Endothelial cell of umbilical vein (primary cell): ENCODE data around the gene ROPN1L. TPM values are rescaled to one million over a fixed set of nuclear protein-coding genes. Genes with fewer than 3 reads are reported as not detected.

Source experiments
- BruUV-seq: library from RNA; stranded (reverse); fragments of 400-500 nt; replicated peaks from 2 replicates; lab custom pipeline; 2021; lab: Mats Ljungman, UMichigan
- CTCF ChIA-PET: fragments of 300-600, 350-600 bp; sonication (Branson Sonifier 250); formaldehyde crosslinking; loops from one replicate; lab custom pipeline; 2021; ENCODE audit warnings: antibody characterized with exemption, inconsistent platforms; lab: Charles Lee
- POLR2A ChIA-PET: fragments of 300-600, 350-600 bp; sonication (Branson Sonifier 250); formaldehyde crosslinking; loops from one replicate; lab custom pipeline; 2021; ENCODE audit warnings: antibody characterized with exemption, inconsistent platforms; lab: Charles Lee
- DNase-seq: peaks from one replicate; pipeline ENCODE4 v3.0.0-alpha.2; 2011; ENCODE audit warnings: low read depth, low spot score
- FAIRE-seq: peaks from 2 replicates; lab custom pipeline; 2011; peaks lifted over from hg19 to GRCh38; lab: Jason Lieb, UNC
- H2AFZ ChIP-seq: 2 replicates; pipeline ENCODE4 v1.6.0; 2012; ENCODE audit warnings: low read depth, low read length, control low read depth, inconsistent platforms
- H3K27ac ChIP-seq: 2 replicates; pipeline ENCODE4 v1.5.1; 2011; ENCODE audit warnings: low read depth, mild to moderate bottlenecking, control low read depth, low read length, moderate library complexity; ENCODE audit not compliant: insufficient read depth
- H3K27me3 ChIP-seq, 2 experiments: 2 replicates each; pipeline versions ENCODE4 v1.6.0 to v1.6.1; 2011; ENCODE audit warnings: low read length in 2 of 2, mixed read lengths in 1 of 2; ENCODE audit not compliant: control insufficient read depth in 2 of 2, insufficient read depth in 2 of 2
- H3K36me3 ChIP-seq, 2 experiments: 2 replicates in 1 of 2; 3 replicates in 1 of 2; pipeline ENCODE4 v1.5.1; 2011; ENCODE audit warnings: low read length in 2 of 2, mild to moderate bottlenecking in 1 of 2, moderate library complexity in 1 of 2; ENCODE audit not compliant: control insufficient read depth in 2 of 2, insufficient read depth in 2 of 2; ENCODE audit errors: extremely low read depth in 1 of 2
- H3K4me1 ChIP-seq: 3 replicates; pipeline ENCODE4 v1.5.1; 2011; ENCODE audit warnings: mild to moderate bottlenecking, low read length; ENCODE audit not compliant: control insufficient read depth, insufficient read depth; ENCODE audit errors: extremely low read depth
- H3K4me2 ChIP-seq: 2 replicates; pipeline ENCODE4 v1.6.1; 2011; ENCODE audit warnings: low read length, control low read depth, mixed read lengths; ENCODE audit not compliant: insufficient read depth
- H3K4me3 ChIP-seq, 3 experiments: fragments of 200-600 bp in 1 of 3; sonication (generic), shearing (Covaris generic) in 1 of 3; replicated peaks in 1 of 3; 2 replicates each; pipeline ENCODE4 v1.5.1; 2011 to 2016; ENCODE audit warnings: control low read depth in 3 of 3, low read length in 3 of 3, mild to moderate bottlenecking in 2 of 3, inconsistent platforms in 1 of 3, low read depth in 1 of 3, moderate library complexity in 1 of 3; ENCODE audit not compliant: insufficient read depth in 1 of 3
- H3K79me2 ChIP-seq: 2 replicates; pipeline ENCODE4 v1.6.0; 2012; ENCODE audit warnings: low read length, inconsistent platforms; ENCODE audit not compliant: control insufficient read depth, insufficient read depth
- H3K9ac ChIP-seq: replicated peaks from 2 replicates; pipeline ENCODE3; 2011; ENCODE audit warnings: low read length, control low read depth; ENCODE audit not compliant: insufficient read depth; ENCODE audit errors: extremely low read depth
- H3K9me1 ChIP-seq: replicated peaks from 3 replicates; pipeline ENCODE4 v1.6.0; 2011; ENCODE audit warnings: mild to moderate bottlenecking, low read length; ENCODE audit not compliant: control insufficient read depth, insufficient read depth; ENCODE audit errors: extremely low read depth
- H3K9me3 ChIP-seq: replicated peaks from 2 replicates; pipeline ENCODE4 v1.5.1; 2012; ENCODE audit warnings: low read length, inconsistent platforms; ENCODE audit not compliant: control insufficient read depth, insufficient read depth
- H4K20me1 ChIP-seq: replicated peaks from 2 replicates; pipeline ENCODE3; 2011; ENCODE audit warnings: mild to moderate bottlenecking, low read length; ENCODE audit not compliant: control insufficient read depth, insufficient read depth; ENCODE audit errors: extremely low read depth
- EZH2 ChIP-seq: IDR thresholded peaks from 2 replicates; pipeline ENCODE4 v1.6.1; 2012; ENCODE audit warnings: borderline replicate concordance, low read depth, mild to moderate bottlenecking, moderate library complexity, low read length, inconsistent platforms; ENCODE audit not compliant: severe bottlenecking
- MYC ChIP-seq: IDR thresholded peaks from one replicate; pipeline ENCODE4 v1.6.1; 2011; ENCODE audit warnings: mild to moderate bottlenecking, low read depth, low read length
- POLR2AphosphoS5 ChIP-seq: IDR thresholded peaks from 2 replicates; pipeline ENCODE4 v1.6.1; 2012; ENCODE audit warnings: low read depth, mild to moderate bottlenecking, control low read depth, low read length, moderate library complexity; ENCODE audit not compliant: insufficient read depth
- dilution Hi-C: fragments of 300-500 bp; cut with MboI; formaldehyde crosslinking; loops from one replicate; pipeline ENCODE4 v1.15.0; 2019; ENCODE audit warnings: low sequenced_read_pairs; ENCODE audit not compliant: extremely low pct_ligation_motif_present
- intact Hi-C: fragments of 100-400 bp; cut with micrococcal nuclease; formaldehyde crosslinking; loops from one replicate; pipeline ENCODE4 v1.10.0; 2022
- polyA plus RNA-seq, 4 experiments: library from polyadenylated mRNA; depleted of rRNA in 3 of 4; stranded (reverse) in 3 of 4; unstranded in 1 of 4; fragments of >200 nt; gene quantifications; 2 replicates each; pipeline versions ENCODE4 v1.2.1 to v1.2.3, GENCODE V29; 2011 to 2012; ENCODE audit warnings: missing spikeins in 1 of 4
- total RNA-seq: library from RNA; stranded (reverse); gene quantifications from 2 replicates; pipeline ENCODE4 v1.2.3, GENCODE V29; 2021
- TF ChIP-seq, protein P1 (sequence below), 2 donors: IDR thresholded peaks; 1 replicate in 1 of 2; 2 replicates in 1 of 2; pipeline ENCODE4 v1.5.1; 2011; ENCODE audit warnings: low read length in 2 of 2, mild to moderate bottlenecking in 2 of 2, moderate library complexity in 2 of 2, control low read depth in 1 of 2, inconsistent platforms in 1 of 2, low read depth in 1 of 2; ENCODE audit not compliant: insufficient read depth in 1 of 2; ENCODE audit errors: extremely low read depth in 1 of 2

ROPN1L gene
- total and polyA plus RNA-seq, 2 donors (not counting 3 experiments of a cell fraction or from before 2014, with no cell fraction given), result 0.30 to 0.60 TPM

DNA sequence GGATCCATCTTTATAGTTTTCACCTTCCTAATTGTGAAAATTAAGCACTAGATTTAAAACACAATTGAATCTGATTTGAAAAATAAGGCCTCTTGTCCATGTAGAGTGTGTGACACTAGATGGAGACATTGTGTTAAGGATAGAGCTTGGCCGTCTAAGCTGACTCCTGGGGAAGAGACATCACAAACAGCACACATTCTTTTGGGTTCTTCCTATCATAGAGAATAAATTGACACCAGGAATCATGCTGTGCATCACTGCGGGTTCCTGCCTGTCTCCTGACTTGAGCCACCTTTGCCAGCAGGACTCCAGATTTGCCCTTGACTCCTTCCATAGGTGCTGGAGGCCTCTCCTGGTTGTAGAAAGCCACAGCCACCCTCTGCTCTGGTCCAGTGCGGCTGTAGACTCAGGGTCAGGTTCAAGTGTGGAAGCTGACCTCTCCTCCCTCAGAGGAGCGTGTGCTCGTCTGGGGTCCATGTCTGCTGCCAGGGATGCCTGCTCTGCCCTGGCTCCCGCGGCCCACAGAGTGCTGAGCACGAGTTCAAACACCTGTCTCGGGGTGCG lies 11.2 kb downstream of the ROPN1L start:
- H3K9me1 ChIP-seq, result no peaks in the 10 kb centered on the region
- H3K9me3 ChIP-seq, result no peaks in the 10 kb centered on the region
- dilution Hi-C loops, result loop anchor here (10.0 kb wide), 1 partner anchor 172 kb away; no protein-coding TSS in a partner anchor
- FAIRE-seq (peak; percentile 96), DNase-seq (peak; percentile 87)
- no peaks in the 10 kb centered on the region for H4K20me1 ChIP-seq
- TF ChIP-seq EZH2, result no peak
- TF ChIP-seq, protein P1, sequence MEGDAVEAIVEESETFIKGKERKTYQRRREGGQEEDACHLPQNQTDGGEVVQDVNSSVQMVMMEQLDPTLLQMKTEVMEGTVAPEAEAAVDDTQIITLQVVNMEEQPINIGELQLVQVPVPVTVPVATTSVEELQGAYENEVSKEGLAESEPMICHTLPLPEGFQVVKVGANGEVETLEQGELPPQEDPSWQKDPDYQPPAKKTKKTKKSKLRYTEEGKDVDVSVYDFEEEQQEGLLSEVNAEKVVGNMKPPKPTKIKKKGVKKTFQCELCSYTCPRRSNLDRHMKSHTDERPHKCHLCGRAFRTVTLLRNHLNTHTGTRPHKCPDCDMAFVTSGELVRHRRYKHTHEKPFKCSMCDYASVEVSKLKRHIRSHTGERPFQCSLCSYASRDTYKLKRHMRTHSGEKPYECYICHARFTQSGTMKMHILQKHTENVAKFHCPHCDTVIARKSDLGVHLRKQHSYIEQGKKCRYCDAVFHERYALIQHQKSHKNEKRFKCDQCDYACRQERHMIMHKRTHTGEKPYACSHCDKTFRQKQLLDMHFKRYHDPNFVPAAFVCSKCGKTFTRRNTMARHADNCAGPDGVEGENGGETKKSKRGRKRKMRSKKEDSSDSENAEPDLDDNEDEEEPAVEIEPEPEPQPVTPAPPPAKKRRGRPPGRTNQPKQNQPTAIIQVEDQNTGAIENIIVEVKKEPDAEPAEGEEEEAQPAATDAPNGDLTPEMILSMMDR (IDR thresholded peaks at IDR 0.05; ENCODE audit: extremely low read depth in 1 of 2, insufficient read depth in 1 of 2, low read depth in 1 of 2, low read length in 2 of 2), result peak; percentile 56 to 67
- BruUV-seq, result no TSS peak
- H3K27me3 ChIP-seq, result no peaks in the 10 kb centered on the region
- POLR2A ChIA-PET, result interaction anchor here (1.1 kb wide), 1 partner anchor 174 kb away, joined by 3 read pairs; no protein-coding TSS in a partner anchor
- no peaks in the 10 kb centered on the region for H3K36me3 ChIP-seq
- no peak overlapping the region for H3K4me2 ChIP-seq
- H3K9ac ChIP-seq, result no peak overlapping the region
- H3K4me3 ChIP-seq, result no peak overlapping the region
- H3K79me2 ChIP-seq, result no peaks in the 10 kb centered on the region
- H2AFZ ChIP-seq, result no peak overlapping the region
- peaks cover 10% of the 10 kb centered on the region for H3K4me1 ChIP-seq
- H3K27ac ChIP-seq, result no peak overlapping the region
- CTCF ChIA-PET, result interaction anchor here (0.6 to 9.7 kb wide), 49 partner anchors 8 to 1571 kb away, joined by 3 to 283 read pairs (median 4); partner anchors contain the start of gene ANKRD33B
- intact Hi-C loops, result loop anchor here (1.0 to 5.0 kb wide), 7 partner anchors 112 to 729 kb away; partner anchors contain the start of genes ANKRD33B and DAP

DNA sequence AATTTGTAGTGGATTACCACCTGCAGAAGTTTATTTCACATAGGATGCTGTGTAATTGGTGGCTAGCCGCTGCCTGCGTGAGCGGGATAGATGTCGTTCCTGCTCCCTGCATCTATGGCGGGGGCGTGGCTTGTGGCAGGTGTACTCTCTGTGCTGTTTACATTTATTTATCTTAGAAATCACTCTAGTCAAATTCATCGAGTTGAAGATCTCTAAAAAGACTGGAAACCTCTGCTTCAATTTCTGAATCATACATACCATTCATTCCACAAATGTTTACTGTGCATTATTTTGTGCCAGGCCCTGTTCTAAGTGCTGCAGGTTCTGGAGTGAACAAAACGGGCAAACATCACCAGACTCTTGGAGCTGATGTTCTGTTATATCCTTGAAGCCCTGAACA lies 11.9 kb downstream of the ROPN1L start:
- H2AFZ ChIP-seq, result no peak overlapping the region
- no TSS peak for BruUV-seq
- intact Hi-C loops (loop anchor here (2.0 to 5.0 kb wide), 4 partner anchors 111 to 729 kb away; partner anchors contain the start of genes ANKRD33B and DAP), dilution Hi-C loops (loop anchor here (10.0 kb wide), 1 partner anchor 171 kb away; no protein-coding TSS in a partner anchor)
- no peak overlapping the region for H3K27ac ChIP-seq
- no peak for FAIRE-seq
- no peak for DNase-seq
- no peak for TF ChIP-seq MYC
- no peak for TF ChIP-seq EZH2
- no peak for TF ChIP-seq POLR2AphosphoS5
- TF ChIP-seq, protein P1 (IDR thresholded peaks at IDR 0.05; ENCODE audit: extremely low read depth in 1 of 2, insufficient read depth in 1 of 2, low read depth in 1 of 2, low read length in 2 of 2), result no peak
- no peak overlapping the region for H3K9ac ChIP-seq
- ChIA-PET CTCF (interaction anchor here (0.7 to 9.7 kb wide), 11 partner anchors 27 to 404 kb away, joined by 3 to 283 read pairs (median 3); no protein-coding TSS in a partner anchor), POLR2A (no interaction called here)
- no peaks in the 10 kb centered on the region for H4K20me1 ChIP-seq
- no peaks in the 10 kb centered on the region for H3K79me2 ChIP-seq
- no peaks in the 10 kb centered on the region for H3K27me3 ChIP-seq
- no peak overlapping the region for H3K4me3 ChIP-seq
- H3K9me1 ChIP-seq, result no peaks in the 10 kb centered on the region
- no peak overlapping the region for H3K4me2 ChIP-seq
- peaks cover 13% of the 10 kb centered on the region for H3K4me1 ChIP-seq
- no peaks in the 10 kb centered on the region for H3K36me3 ChIP-seq
- H3K9me3 ChIP-seq, result no peaks in the 10 kb centered on the region
